HEK293 (cell line): Measurements from ENCODE around the gene ZFR.

ENCODE experiments used
- CTCF ChIA-PET: fragments of 350-600 bp; formaldehyde crosslinking; extraction: SDS; loops from one replicate; lab custom pipeline; 2021; ENCODE audit warnings: antibody characterized with exemption; lab: Yijun Ruan, JAX
- POLR2A ChIA-PET: fragments of 300-600 bp; formaldehyde crosslinking; extraction: SDS; loops from one replicate; lab custom pipeline; 2020; ENCODE audit warnings: antibody characterized with exemption, inconsistent platforms; lab: Yijun Ruan, JAX
- H3K27ac ChIP-seq: fragments of 200-500 bp; sonication (Bioruptor generic); 2 replicates; pipeline ENCODE4 v1.5.1; 2014; ENCODE audit warnings: low read depth, low read length, control low read depth, inconsistent platforms; ENCODE audit errors: extremely low read depth
- H3K36me3 ChIP-seq, 2 experiments: fragments of 200-500 bp in 1 of 2; sonication (Bioruptor generic) in 1 of 2; 1 replicate in 1 of 2; 2 replicates in 1 of 2; pipeline ENCODE4 v1.5.1; 2014 to 2017; ENCODE audit warnings: inconsistent platforms in 2 of 2, low read length in 2 of 2; ENCODE audit not compliant: control insufficient read depth in 2 of 2, insufficient read depth in 1 of 2
- H3K4me1 ChIP-seq: fragments of 200-500 bp; sonication (Bioruptor generic); 2 replicates; pipeline ENCODE4 v1.5.1; 2014; ENCODE audit warnings: mild to moderate bottlenecking, low read length, inconsistent platforms; ENCODE audit not compliant: control insufficient read depth, insufficient read depth
- H3K4me3 ChIP-seq: 2 replicates; pipeline ENCODE4 v1.5.1; 2011; ENCODE audit warnings: low read depth, mild to moderate bottlenecking, control low read depth, low read length, moderate library complexity
- H3K9me3 ChIP-seq: fragments of 200-500 bp; sonication (Bioruptor generic); 2 replicates; pipeline ENCODE4 v1.5.1; 2014; ENCODE audit warnings: low read depth, low read length, inconsistent platforms; ENCODE audit not compliant: control insufficient read depth, insufficient read depth
- HIC1 ChIP-seq: fragments of 450-650 bp; formaldehyde crosslinking; IDR thresholded peaks from 2 replicates; pipeline ENCODE4 v1.5.1; 2016; ENCODE audit warnings: missing biosample characterization, missing genetic modification characterization
- KLF17 ChIP-seq: fragments of 450-650 bp; formaldehyde crosslinking; IDR thresholded peaks from 2 replicates; pipeline ENCODE4 v1.5.1; 2016; ENCODE audit warnings: missing biosample characterization, missing genetic modification characterization
- KLF7 ChIP-seq: fragments of 450-650 bp; formaldehyde crosslinking; IDR thresholded peaks from 2 replicates; pipeline ENCODE4 v1.5.1; 2016; ENCODE audit warnings: missing biosample characterization, missing genetic modification characterization, borderline replicate concordance
- RBAK ChIP-seq: fragments of 450-650 bp; formaldehyde crosslinking; IDR thresholded peaks from 2 replicates; pipeline ENCODE4 v1.5.1; 2016; ENCODE audit warnings: missing biosample characterization, missing genetic modification characterization
- SCRT1 ChIP-seq: fragments of 450-650 bp; formaldehyde crosslinking; IDR thresholded peaks from 2 replicates; pipeline ENCODE4 v1.5.1; 2016; ENCODE audit warnings: missing biosample characterization, missing genetic modification characterization, borderline replicate concordance
- TRIM28 ChIP-seq: IDR thresholded peaks from 2 replicates; pipeline ENCODE4 v1.6.1; 2011; ENCODE audit warnings: low read length, control low read depth, borderline replicate concordance
- ZBTB48 ChIP-seq: fragments of 450-650 bp; formaldehyde crosslinking; IDR thresholded peaks from 2 replicates; pipeline ENCODE4 v1.5.1; 2016; ENCODE audit warnings: missing biosample characterization, missing genetic modification characterization
- ZNF114 ChIP-seq: fragments of 450-650 bp; formaldehyde crosslinking; IDR thresholded peaks from 2 replicates; pipeline ENCODE4 v1.5.0; 2017; ENCODE audit warnings: missing biosample characterization, missing genetic modification characterization
- ZNF138 ChIP-seq: fragments of 450-650 bp; formaldehyde crosslinking; IDR thresholded peaks from 2 replicates; pipeline ENCODE4 v1.5.1; 2016; ENCODE audit warnings: missing biosample characterization, missing genetic modification characterization, borderline replicate concordance
- ZNF155 ChIP-seq: fragments of 450-650 bp; formaldehyde crosslinking; IDR thresholded peaks from 2 replicates; pipeline ENCODE4 v1.5.1; 2016; ENCODE audit warnings: missing biosample characterization, missing genetic modification characterization
- ZNF16 ChIP-seq: fragments of 450-650 bp; formaldehyde crosslinking; IDR thresholded peaks from 2 replicates; pipeline ENCODE4 v1.5.1; 2016; ENCODE audit warnings: low read depth, missing biosample characterization, missing genetic modification characterization
- ZNF169 ChIP-seq: fragments of 450-650 bp; formaldehyde crosslinking; IDR thresholded peaks from 2 replicates; pipeline ENCODE4 v1.5.1; 2016; ENCODE audit warnings: missing biosample characterization, missing genetic modification characterization
- ZNF221 ChIP-seq: fragments of 450-650 bp; formaldehyde crosslinking; IDR thresholded peaks from 2 replicates; pipeline ENCODE4 v1.5.1; 2017; ENCODE audit warnings: missing biosample characterization, missing genetic modification characterization, borderline replicate concordance
- ZNF449 ChIP-seq: fragments of 450-650 bp; formaldehyde crosslinking; IDR thresholded peaks from 2 replicates; pipeline ENCODE4 v1.5.1; 2017; ENCODE audit warnings: missing biosample characterization, mild to moderate bottlenecking, missing genetic modification characterization, moderate library complexity
- ZNF600 ChIP-seq: fragments of 450-650 bp; formaldehyde crosslinking; IDR thresholded peaks from 2 replicates; pipeline ENCODE4 v1.5.1; 2016; ENCODE audit warnings: missing biosample characterization, missing genetic modification characterization
- ZNF626 ChIP-seq: fragments of 450-650 bp; sonication (Bioruptor Pico); formaldehyde crosslinking; IDR thresholded peaks from 2 replicates; pipeline ENCODE4 v1.5.1; 2018; ENCODE audit warnings: missing biosample characterization, missing genetic modification characterization, inconsistent platforms
- ZNF701 ChIP-seq: fragments of 450-650 bp; formaldehyde crosslinking; IDR thresholded peaks from 2 replicates; pipeline ENCODE4 v1.5.1; 2016; ENCODE audit warnings: missing biosample characterization, missing genetic modification characterization
- ZNF777 ChIP-seq: fragments of 450-650 bp; formaldehyde crosslinking; IDR thresholded peaks from 2 replicates; pipeline ENCODE4 v1.5.1; 2017; ENCODE audit warnings: missing biosample characterization, missing genetic modification characterization, borderline replicate concordance
- ZSCAN30 ChIP-seq: fragments of 450-650 bp; IDR thresholded peaks from 2 replicates; pipeline ENCODE4 v1.5.1; 2018; ENCODE audit warnings: missing biosample characterization, mild to moderate bottlenecking, missing genetic modification characterization, moderate library complexity
- ZSCAN4 ChIP-seq: fragments of 450-650 bp; formaldehyde crosslinking; IDR thresholded peaks from 2 replicates; pipeline ENCODE4 v1.5.1; 2017; ENCODE audit warnings: missing biosample characterization, missing genetic modification characterization

ZFR gene

GRCh38 chr5:32331935-32332274 is 112.6 kb downstream of the ZFR start:
- CTCF ChIA-PET: interaction anchor here (0.6 to 5.1 kb wide), 5 partner anchors 100 to 1106 kb away, joined by 3 to 86 read pairs (median 3); no protein-coding TSS in a partner anchor
- H3K4me1 ChIP-seq: 0 out of 2 replicates have a peak, but pooled peaks cover 3% of the 10 kb centered on the region
- TF ChIP-seq ZBTB48: no peak
- no peak for TF ChIP-seq KLF7 (tag by site-specific recombination)
- TF ChIP-seq TRIM28: no peak
- H3K4me3 ChIP-seq: no peak overlapping the region
- H3K9me3 ChIP-seq: no peaks in the 10 kb centered on the region
- POLR2A ChIA-PET: no interaction called here
- no peak overlapping the region for H3K27ac ChIP-seq
- no peaks in the 10 kb centered on the region for H3K36me3 ChIP-seq

GRCh38 chr5:32331217-32331934 is 113.2 kb downstream of the ZFR start:
- no peak for TF ChIP-seq ZNF600
- no peak for TF ChIP-seq ZNF449
- H3K9me3 ChIP-seq: no peaks in the 10 kb centered on the region
- no peaks in the 10 kb centered on the region for H3K36me3 ChIP-seq
- 0 out of 2 replicates have a peak, but pooled peaks cover 3% of the 10 kb centered on the region for H3K4me1 ChIP-seq
- H3K4me3 ChIP-seq: no peak overlapping the region
- ChIA-PET POLR2A (no interaction called here), CTCF (interaction anchor here (0.6 to 5.1 kb wide), 10 partner anchors 11 to 1106 kb away, joined by 3 to 86 read pairs (median 3); no protein-coding TSS in a partner anchor)
- H3K27ac ChIP-seq: no peak overlapping the region

- Histone ChIP-seq H3K4me1 (0 out of 2 replicates have a peak, but pooled peaks cover 3% of the 10 kb centered on the region), H3K27ac (no peak overlapping the region)
- no peak for TF ChIP-seq ZNF701 (tag by site-specific recombination)
- TF ChIP-seq RBAK (tag by site-specific recombination): no peak
- no peak for TF ChIP-seq ZNF169 (tag by site-specific recombination)
- no peak for TF ChIP-seq ZNF114
- TF ChIP-seq ZNF16: no peak
- no peak for TF ChIP-seq HIC1 (tag by site-specific recombination)
- TF ChIP-seq, all 188 proteins: peak for 0
- H3K4me3 ChIP-seq: no peak overlapping the region
- ChIA-PET CTCF (interaction anchor here (0.6 to 5.1 kb wide), 26 partner anchors 10 to 748 kb away, joined by 3 to 86 read pairs (median 4); no protein-coding TSS in a partner anchor), POLR2A (no interaction called here)
- no peaks in the 10 kb centered on the region for H3K36me3 ChIP-seq
- H3K9me3 ChIP-seq: no peaks in the 10 kb centered on the region
Observed at GRCh38 chr5:32330126-32330971, 114.2 kb downstream of the ZFR start.

GRCh38 chr5:32329395-32329834 is 115.1 kb downstream of the ZFR start:
- Histone ChIP-seq H3K4me3 (no peak overlapping the region), H3K27ac (no peak overlapping the region), H3K4me1 (0 out of 2 replicates have a peak, but pooled peaks cover 3% of the 10 kb centered on the region), H3K36me3 (no peaks in the 10 kb centered on the region), H3K9me3 (no peaks in the 10 kb centered on the region)
- ChIA-PET CTCF (interaction anchor here (0.6 to 5.1 kb wide), 33 partner anchors 9 to 520 kb away, joined by 3 to 86 read pairs (median 4); no protein-coding TSS in a partner anchor), POLR2A (interaction anchor here (1.0 kb wide), 1 partner anchor 97 kb away, joined by 5 read pairs; no protein-coding TSS in a partner anchor)
- TF ChIP-seq ZNF155: no peak
- no peak for TF ChIP-seq ZNF777 (tag by site-specific recombination)
- no peak for TF ChIP-seq ZNF221
- TF ChIP-seq ZNF701 (tag by site-specific recombination): no peak
- peak; percentile 40; the same call in 1 of the 2 replicates for TF ChIP-seq ZSCAN30
- TF ChIP-seq ZNF626 (tag by site-specific recombination): no peak
- TF ChIP-seq SCRT1: no peak
- TF ChIP-seq ZNF138: no peak
- no peak for TF ChIP-seq KLF17
- TF ChIP-seq ZSCAN4 (tag by site-specific recombination): no peak
